OCI-LY3 (cell line): Measurements from ENCODE around the gene BLM.

ENCODE experiments used
- H2AFZ ChIP-seq: fragments of 200-600, 300-600 bp; shearing (Covaris generic); 2 replicates; pipeline ENCODE4 v1.6.0; 2014; ENCODE audit warnings: antibody characterized with exemption, low read depth, low read length
- H3K27ac ChIP-seq: fragments of 200-600, 300-600 bp; sonication (generic); 2 replicates; pipeline ENCODE4 v1.5.1; 2014; ENCODE audit warnings: mild to moderate bottlenecking, low read length, moderate library complexity, mixed read lengths
- H3K27me3 ChIP-seq: fragments of 200-600, 300-600 bp; sonication (generic); 2 replicates; pipeline ENCODE4 v1.6.1; 2014; ENCODE audit warnings: low read depth, low read length, mixed read lengths
- H3K36me3 ChIP-seq: fragments of 200-600, 300-600 bp; sonication (generic); replicated peaks from 2 replicates; pipeline ENCODE3; 2014; ENCODE audit warnings: low read depth, low read length, mixed read lengths
- H3K4me1 ChIP-seq: fragments of 300-600, 200-600 bp; sonication (generic); 2 replicates; pipeline ENCODE4 v1.6.1; 2014; ENCODE audit warnings: low read length, mixed read lengths
- H3K4me2 ChIP-seq: fragments of 200-600, 300-600 bp; sonication (generic); 2 replicates; pipeline ENCODE4 v1.6.1; 2014; ENCODE audit warnings: low read length, mixed read lengths
- H3K4me3 ChIP-seq: fragments of 300-600, 200-600 bp; sonication (generic); 2 replicates; pipeline ENCODE4 v1.5.1; 2014; ENCODE audit warnings: antibody characterized with exemption, mild to moderate bottlenecking, low read length, moderate library complexity
- H3K79me2 ChIP-seq: fragments of 300-600, 200-600 bp; shearing (Covaris generic); 2 replicates; pipeline ENCODE4 v1.6.1; 2014; ENCODE audit warnings: mild to moderate bottlenecking, low read length, mixed read lengths
- H3K9ac ChIP-seq: fragments of 300-600, 200-600 bp; shearing (Covaris generic); 2 replicates; pipeline ENCODE4 v1.6.0; 2014; ENCODE audit warnings: mild to moderate bottlenecking, low read length, moderate library complexity
- H3K9me3 ChIP-seq: fragments of 200-600, 300-600 bp; shearing (Covaris generic); 2 replicates; pipeline ENCODE4 v1.6.1; 2014; ENCODE audit warnings: low read length, mixed read lengths; ENCODE audit not compliant: insufficient read depth
- H4K20me1 ChIP-seq: fragments of 200-600, 300-600 bp; sonication (generic); 2 replicates; pipeline ENCODE4 v1.6.1; 2016; ENCODE audit warnings: low read length, mixed read lengths; ENCODE audit not compliant: insufficient read depth
- CTCF ChIP-seq: fragments of 200-600, 300-600 bp; sonication (generic); IDR thresholded peaks from 2 replicates; pipeline ENCODE4 v1.5.1; 2014; ENCODE audit warnings: antibody characterized with exemption, low read length, low read depth
- EZH2phosphoT487 ChIP-seq: fragments of 200-600 bp; shearing (Covaris generic); IDR thresholded peaks from 2 replicates; pipeline ENCODE4 v1.6.1; 2018; ENCODE audit warnings: antibody characterized with exemption, mixed run types, low read depth

The BLM gene

GRCh38 chr15:90765531-90765930, 48.4 kb downstream of the BLM start:
- no peak overlapping the region for H3K27ac ChIP-seq
- no peak overlapping the region for H2AFZ ChIP-seq
- no peak for TF ChIP-seq EZH2phosphoT487
- no peak for TF ChIP-seq CTCF
- H3K27me3 ChIP-seq: no peaks in the 10 kb centered on the region
- H3K36me3 ChIP-seq: peaks cover 49% of the 10 kb centered on the region
- no peaks in the 10 kb centered on the region for H3K9me3 ChIP-seq
- H4K20me1 ChIP-seq: no peaks in the 10 kb centered on the region
- no peak overlapping the region for H3K4me2 ChIP-seq
- no peaks in the 10 kb centered on the region for H3K79me2 ChIP-seq
- H3K9ac ChIP-seq: no peak overlapping the region
- no peaks in the 10 kb centered on the region for H3K4me1 ChIP-seq
- H3K4me3 ChIP-seq: no peak overlapping the region

GRCh38 chr15:90765966-90766365, 48.8 kb downstream of the BLM start:
- H3K79me2 ChIP-seq: no peaks in the 10 kb centered on the region
- H3K9me3 ChIP-seq: no peaks in the 10 kb centered on the region
- no peak for TF ChIP-seq EZH2phosphoT487
- TF ChIP-seq CTCF: no peak
- H3K4me1 ChIP-seq: no peaks in the 10 kb centered on the region
- H3K27me3 ChIP-seq: no peaks in the 10 kb centered on the region
- H2AFZ ChIP-seq: no peak overlapping the region
- no peak overlapping the region for H3K4me3 ChIP-seq
- H4K20me1 ChIP-seq: no peaks in the 10 kb centered on the region
- no peak overlapping the region for H3K9ac ChIP-seq
- peaks cover 49% of the 10 kb centered on the region for H3K36me3 ChIP-seq
- no peak overlapping the region for H3K27ac ChIP-seq
- H3K4me2 ChIP-seq: no peak overlapping the region

DNA sequence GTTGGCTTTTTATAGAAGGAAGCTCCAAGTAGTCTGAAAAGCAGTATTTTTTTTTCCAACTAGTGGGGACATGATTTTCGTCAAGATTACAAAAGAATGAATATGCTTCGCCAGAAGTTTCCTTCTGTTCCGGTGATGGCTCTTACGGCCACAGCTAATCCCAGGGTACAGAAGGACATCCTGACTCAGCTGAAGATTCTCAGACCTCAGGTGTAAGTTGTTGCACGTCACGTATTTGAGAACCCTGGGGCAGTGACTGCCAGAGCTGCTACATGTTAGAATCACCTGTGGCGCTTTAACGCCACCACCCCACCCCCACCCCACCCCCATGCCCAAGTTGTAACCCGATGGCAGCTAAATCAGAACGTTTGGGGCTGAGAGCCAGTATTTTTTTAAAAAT, 52.2 kb downstream of the BLM start:
- H3K4me3 ChIP-seq: no peak overlapping the region
- no peak for TF ChIP-seq CTCF
- TF ChIP-seq EZH2phosphoT487: no peak
- no peaks in the 10 kb centered on the region for H3K4me1 ChIP-seq
- H3K9me3 ChIP-seq: no peaks in the 10 kb centered on the region
- H3K27ac ChIP-seq: no peak overlapping the region
- no peaks in the 10 kb centered on the region for H4K20me1 ChIP-seq
- H3K36me3 ChIP-seq: peaks cover 35% of the 10 kb centered on the region
- no peak overlapping the region for H3K9ac ChIP-seq
- H3K4me2 ChIP-seq: no peak overlapping the region
- no peak overlapping the region for H2AFZ ChIP-seq
- no peaks in the 10 kb centered on the region for H3K27me3 ChIP-seq
- H3K79me2 ChIP-seq: no peaks in the 10 kb centered on the region

GRCh38 chr15:90773485-90773884, 56.3 kb downstream of the BLM start:
- no peaks in the 10 kb centered on the region for H3K9me3 ChIP-seq
- H3K9ac ChIP-seq: no peak overlapping the region
- H3K79me2 ChIP-seq: no peaks in the 10 kb centered on the region
- H3K27ac ChIP-seq: no peak overlapping the region
- TF ChIP-seq EZH2phosphoT487 (no peak), CTCF (no peak)
- H4K20me1 ChIP-seq: no peaks in the 10 kb centered on the region
- no peaks in the 10 kb centered on the region for H3K4me1 ChIP-seq
- no peaks in the 10 kb centered on the region for H3K27me3 ChIP-seq
- H3K4me3 ChIP-seq: no peak overlapping the region
- H2AFZ ChIP-seq: no peak overlapping the region
- H3K36me3 ChIP-seq: peaks cover 28% of the 10 kb centered on the region
- no peak overlapping the region for H3K4me2 ChIP-seq
